Activated naive CD8-positive, alpha-beta T cell treated with anti-CD3 and anti-CD28 coated beads, Interleukin-2, amount 50 U/mL, for 16 hours (primary cell): ENCODE data around the gene SSC4D.

ENCODE experiments used
- DNase-seq: peaks from one replicate; pipeline ENCODE4 v3.0.0-alpha.2; 2020; ENCODE audit warnings: low read depth, low spot score

SSC4D gene

DNA sequence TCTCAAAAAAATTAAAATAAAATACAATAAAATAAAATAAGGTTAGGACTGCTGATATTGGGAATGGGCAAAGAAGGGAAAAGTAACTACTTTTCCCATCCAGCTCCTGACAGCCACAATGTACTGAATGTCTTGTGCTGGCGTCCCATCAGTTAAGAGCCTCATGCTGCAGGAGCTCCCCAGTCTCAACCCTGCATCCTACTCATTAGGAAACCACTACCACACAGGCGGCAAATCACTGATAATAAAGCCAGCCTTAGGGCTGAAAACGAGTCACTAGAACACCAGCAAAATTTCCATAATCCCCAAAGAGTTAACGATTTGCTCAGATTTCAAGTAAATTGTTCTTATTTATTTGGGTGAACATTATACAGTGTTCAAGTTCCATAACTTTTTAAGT lies 55.0 kb downstream of the SSC4D start:
- DNase-seq: no peak

DNA sequence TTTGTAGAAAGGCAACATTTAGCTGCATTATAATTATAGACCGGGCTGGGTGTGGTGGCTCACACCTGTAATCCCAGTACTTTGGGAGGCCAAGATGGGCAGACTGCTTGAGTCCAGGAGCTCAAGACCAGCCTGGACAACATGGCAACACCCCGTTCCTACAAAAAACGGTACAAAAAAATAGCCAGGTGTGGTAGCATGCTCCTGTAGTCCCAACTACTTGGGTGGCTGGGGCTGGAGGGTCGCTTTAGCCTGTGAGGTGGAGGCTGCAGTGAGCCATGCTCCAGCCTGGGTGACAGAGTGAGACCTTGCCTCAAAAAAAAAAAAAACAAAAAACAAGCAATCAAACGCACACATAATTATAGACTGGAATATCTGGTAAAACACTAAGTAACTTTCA lies 55.8 kb downstream of the SSC4D start:
- no peak for DNase-seq

DNA sequence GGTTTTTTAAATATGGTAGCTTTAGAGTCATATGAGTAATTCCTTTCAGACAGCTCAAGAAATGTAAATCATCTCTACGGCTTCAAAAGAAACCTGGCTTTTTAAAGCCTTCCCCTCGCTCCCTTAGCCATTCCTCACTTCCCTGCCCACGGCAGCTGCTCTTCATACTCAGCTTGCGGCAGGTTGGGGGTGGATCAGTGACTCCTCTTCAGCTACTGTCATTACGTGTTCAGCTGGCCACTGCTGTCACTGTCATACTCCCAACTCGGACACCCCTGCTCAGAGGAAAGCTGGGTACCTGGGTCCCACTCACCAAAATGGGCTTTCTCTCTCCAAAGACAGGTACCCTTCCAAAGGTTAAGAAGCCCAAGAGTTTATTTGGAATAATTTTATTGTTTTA lies 57.3 kb downstream of the SSC4D start:
- DNase-seq: no peak

DNA sequence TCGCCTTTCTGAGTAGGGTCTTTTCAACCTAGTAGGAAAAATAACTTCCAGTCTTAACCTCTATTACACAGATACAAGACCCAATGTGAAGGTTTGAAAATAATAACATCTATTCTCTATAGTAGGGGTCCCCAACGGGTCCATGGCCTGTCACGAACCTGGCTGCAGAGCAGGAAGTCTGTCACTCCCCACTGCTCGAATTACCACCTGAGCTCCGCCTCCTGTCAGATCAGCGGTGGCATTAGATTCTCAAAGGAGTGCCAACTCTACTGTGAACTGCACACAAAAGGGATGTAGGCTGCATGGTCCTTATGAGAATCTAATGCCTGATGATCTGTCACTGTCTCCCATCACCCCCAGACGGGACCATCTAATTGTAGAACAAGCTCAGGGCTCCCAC lies 58.1 kb downstream of the SSC4D start:
- no peak for DNase-seq

DNA sequence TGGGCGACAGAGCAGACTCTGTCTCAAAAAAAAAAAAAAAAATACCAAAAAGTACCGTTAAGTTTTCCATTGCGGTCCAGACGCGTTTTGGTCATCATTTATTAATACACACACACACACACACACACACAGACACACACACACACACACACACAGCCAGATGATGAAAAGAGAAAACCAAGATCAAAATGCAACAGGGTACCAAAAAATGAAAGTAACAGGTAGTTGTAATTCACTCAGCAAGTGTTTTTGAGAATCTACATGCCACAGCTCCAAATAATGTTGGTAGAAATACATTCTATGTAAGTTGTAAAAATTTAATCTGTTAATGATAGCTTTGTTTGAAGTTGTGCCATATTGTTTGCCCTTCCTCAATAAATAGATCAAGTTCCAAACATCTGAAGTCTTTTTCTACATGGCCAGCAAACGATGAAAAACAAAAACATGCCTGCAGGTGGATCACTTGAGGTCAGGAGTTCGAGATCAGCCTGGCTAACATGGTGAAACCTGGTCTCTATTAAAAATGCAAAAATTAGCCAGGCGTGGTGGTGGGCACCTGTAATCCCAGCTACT lies 60.1 kb downstream of the SSC4D start:
- DNase-seq: no peak

DNA sequence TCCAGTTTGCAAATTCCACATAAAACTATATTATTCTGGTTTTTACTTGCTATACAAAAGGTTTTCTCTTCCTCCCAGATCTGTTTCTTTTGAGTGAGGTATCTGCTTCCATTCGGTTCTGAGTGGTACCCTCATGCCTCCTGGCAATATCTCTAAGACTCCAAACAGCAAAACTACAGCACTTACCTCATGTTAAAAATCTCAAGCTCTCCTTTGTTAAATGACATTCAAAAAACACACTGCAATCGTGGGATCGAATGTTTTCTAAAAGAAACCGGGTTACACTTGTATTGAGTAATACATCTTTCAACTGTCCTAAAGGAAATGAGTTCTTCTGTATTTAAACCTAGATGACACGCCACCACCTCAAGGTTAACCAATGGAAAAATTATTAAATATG lies 61.8 kb downstream of the SSC4D start:
- DNase-seq: no peak

DNA sequence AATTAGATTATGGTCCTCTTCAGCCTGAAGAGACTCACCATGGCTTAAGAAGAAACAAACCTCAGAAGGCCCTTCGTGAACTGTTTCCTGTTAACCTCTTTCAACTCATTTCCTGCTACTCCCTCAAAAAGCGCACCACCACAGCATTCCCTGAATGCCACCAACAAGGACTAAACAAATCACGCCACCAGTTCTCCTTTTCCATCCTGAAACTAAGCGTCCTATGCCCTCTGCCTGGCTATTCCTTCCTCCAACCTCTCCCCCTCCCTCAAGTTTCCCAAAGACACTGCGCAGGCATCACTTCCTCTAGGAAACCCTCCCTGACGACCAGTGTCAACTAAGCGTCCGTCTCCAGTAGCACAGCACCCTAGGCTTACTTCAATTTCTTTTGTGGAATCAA lies 62.7 kb downstream of the SSC4D start:
- no peak for DNase-seq

DNA sequence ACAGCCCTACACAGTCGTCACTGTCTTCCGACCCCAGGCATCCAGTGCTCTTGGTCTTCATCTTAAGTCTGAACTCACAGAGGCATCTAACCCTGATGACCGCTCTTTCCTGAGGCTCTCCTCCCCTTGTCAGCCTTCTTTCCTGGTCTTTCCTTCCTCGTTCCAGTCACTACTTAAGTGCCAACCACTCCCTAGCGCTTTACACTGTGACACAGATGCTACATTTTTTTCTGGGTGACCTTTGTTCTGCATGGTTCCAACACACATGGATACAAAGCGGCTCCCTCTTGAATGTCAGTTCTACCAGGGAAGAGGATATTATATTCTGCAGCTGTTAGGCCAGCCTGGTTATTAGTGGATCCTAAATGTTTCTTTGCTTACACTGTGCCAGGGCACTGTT lies 63.4 kb downstream of the SSC4D start:
- no peak for DNase-seq

DNA sequence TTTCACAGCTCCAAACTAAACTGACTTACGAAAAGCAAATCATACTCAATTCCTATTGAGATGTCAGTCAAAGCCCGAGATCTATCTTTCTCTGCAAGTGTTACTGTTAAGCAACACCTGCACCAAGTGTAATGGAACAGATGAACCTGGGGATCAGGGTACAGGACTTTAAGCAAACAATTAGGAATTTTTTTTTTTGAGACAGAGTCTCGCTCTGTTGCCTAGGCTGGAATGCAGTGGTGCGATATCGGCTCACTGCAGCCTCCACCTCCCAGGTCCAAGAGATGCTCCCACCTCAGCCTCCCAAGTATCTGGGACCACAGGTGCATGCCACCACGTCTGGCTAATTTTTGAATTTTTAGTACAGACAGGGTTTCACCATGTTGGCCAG lies 65.6 kb downstream of the SSC4D start:
- DNase-seq: no peak

DNA sequence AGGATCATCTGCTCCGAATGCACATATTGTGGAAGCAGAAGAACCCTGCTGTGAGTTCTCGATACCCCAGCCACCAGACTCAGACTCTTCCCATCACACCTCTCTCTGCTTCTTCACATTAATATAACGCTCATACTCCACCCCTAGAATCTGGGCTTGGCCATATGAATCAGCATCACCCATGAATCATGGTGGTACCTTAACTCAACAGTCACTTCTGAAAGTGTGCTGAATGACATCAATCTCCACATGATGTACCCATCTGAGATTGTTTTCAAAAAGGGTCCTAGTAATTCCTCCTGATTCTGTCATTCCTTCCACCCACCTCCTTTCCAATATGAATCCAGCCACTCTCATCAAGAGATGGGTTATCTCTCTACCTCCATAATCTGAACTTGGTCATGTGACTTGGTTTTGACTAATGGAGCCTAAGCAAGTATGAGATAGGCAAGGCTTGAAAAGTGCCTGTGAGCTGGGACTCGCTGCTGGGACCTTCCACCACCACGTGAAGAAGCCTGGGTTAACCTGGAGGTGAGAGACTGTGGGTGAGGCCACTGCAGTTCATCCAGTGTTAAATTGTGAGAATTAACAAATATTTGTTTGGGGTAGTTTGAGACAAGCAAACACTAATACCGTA lies 66.1 kb downstream of the SSC4D start:
- no peak for DNase-seq

DNA sequence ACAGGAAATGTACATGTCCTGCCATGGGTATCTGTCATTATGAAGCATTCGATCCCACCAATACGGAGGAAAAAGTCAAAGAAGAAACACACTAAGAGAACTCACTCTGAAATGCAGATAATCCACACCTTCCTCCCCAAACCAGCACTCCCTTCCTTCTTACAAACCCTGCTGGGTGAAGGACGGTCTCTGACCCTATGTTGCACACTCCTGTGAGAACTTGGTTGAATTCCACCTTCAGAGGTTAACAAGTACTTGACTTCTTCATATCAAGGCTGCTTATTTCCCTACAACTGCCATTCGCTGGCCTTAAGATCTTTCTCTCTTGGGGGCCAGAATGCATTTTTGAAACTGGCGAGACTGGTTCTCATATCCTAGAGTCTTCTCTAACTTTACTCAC lies 67.3 kb downstream of the SSC4D start:
- no peak for DNase-seq

DNA sequence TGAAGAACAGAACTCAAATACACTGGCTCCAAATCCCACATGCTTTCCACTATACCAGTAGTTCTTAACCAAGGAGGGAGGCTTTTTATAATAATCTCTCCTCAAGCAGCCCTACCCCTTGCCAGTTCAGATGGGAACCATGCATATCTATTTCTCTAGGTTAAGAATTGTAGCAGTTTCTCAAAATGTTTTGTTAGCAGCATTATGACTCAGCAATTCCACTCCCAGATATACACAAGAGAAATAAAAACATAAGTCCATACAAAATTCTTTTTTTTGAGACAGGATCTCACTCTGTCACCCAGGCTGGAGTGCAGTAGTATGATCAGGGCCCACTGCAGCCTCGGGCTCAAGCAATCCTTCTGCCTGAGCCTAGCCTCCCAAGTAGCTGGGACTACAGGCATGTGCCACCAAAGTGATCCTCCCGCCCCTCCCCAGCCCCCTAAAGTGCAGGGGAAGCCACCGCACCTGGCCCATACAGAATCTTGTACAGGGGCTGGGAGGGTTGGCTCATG lies 68.8 kb downstream of the SSC4D start:
- no peak for DNase-seq
